ENCODE measurements around the gene KRT8.

DNA sequence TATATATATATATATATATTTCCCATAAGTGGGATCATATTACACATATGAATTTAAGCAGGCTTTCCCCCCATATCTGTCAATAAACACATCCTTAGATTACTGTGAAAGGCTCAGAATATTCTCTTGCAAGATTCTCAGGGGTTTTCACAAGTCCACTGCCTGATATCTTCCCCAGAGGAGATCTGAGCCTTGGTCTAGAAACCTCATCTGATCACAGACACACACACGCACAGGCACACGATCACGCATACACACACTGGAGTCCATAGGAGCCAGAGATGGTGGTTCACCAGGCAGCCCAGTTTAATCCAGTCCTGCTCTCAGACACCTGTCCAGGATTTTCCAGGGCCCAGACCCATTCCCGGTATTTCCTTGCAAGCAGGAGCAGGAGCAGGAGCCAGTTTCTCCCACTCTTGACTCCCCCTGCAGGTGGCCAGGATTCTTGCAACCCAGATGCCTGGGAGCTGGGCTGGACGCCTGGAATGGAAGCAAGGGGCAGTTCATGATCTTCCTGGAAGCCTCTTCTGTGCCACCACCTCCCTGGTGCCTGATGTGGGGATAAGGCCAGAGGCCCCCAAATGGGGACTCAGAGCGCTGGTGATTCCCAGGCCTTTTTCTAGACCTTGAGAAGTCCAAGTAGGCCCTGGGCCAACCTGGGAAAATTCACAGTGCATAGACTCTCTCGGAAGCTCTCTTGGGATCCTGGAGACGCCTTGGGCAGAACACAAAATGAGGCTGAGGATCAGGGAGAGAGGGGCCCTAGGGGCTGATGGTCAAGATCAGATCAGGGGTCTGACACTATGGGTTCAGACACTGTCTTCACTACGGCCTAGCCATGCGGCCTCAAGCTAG is 39.6 kb downstream of the KRT8 start:
- TF ChIP-seq, protein P1, sequence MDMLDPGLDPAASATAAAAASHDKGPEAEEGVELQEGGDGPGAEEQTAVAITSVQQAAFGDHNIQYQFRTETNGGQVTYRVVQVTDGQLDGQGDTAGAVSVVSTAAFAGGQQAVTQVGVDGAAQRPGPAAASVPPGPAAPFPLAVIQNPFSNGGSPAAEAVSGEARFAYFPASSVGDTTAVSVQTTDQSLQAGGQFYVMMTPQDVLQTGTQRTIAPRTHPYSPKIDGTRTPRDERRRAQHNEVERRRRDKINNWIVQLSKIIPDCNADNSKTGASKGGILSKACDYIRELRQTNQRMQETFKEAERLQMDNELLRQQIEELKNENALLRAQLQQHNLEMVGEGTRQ (IDR thresholded peaks at IDR 0.05; ENCODE audit: borderline replicate concordance, low read depth, low read length), result no peak
- TF ChIP-seq POLR2A (IDR thresholded peaks at IDR 0.05; ENCODE audit: low read depth, low read length), result no peak
- no peak for TF ChIP-seq POLR2AphosphoS5 (IDR thresholded peaks at IDR 0.05; ENCODE audit: low read length)
- TF ChIP-seq NRF1 (conservative IDR thresholded peaks at IDR 0.05; ENCODE audit: low read depth, low read length), result no peak
- peak; percentile 51 to 71 (median 62) for TF ChIP-seq CTCF (IDR thresholded peaks at IDR 0.05 in 2 of 3, conservative IDR thresholded peaks at IDR 0.05 in 1 of 3; ENCODE audit: control insufficient read depth in 2 of 3, extremely low read depth in 1 of 3, insufficient read depth in 1 of 3, low read depth in 3 of 3, low read length in 3 of 3)
- no peak for TF ChIP-seq RELA (IDR thresholded peaks at IDR 0.05; ENCODE audit: borderline replicate concordance, partially characterized antibody)
- no peak for TF ChIP-seq ZNF24 (IDR thresholded peaks at IDR 0.05)
- TF ChIP-seq, protein P2, sequence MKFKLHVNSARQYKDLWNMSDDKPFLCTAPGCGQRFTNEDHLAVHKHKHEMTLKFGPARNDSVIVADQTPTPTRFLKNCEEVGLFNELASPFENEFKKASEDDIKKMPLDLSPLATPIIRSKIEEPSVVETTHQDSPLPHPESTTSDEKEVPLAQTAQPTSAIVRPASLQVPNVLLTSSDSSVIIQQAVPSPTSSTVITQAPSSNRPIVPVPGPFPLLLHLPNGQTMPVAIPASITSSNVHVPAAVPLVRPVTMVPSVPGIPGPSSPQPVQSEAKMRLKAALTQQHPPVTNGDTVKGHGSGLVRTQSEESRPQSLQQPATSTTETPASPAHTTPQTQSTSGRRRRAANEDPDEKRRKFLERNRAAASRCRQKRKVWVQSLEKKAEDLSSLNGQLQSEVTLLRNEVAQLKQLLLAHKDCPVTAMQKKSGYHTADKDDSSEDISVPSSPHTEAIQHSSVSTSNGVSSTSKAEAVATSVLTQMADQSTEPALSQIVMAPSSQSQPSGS (IDR thresholded peaks at IDR 0.05; ENCODE audit: low read length), result no peak
- TF ChIP-seq, protein P3, sequence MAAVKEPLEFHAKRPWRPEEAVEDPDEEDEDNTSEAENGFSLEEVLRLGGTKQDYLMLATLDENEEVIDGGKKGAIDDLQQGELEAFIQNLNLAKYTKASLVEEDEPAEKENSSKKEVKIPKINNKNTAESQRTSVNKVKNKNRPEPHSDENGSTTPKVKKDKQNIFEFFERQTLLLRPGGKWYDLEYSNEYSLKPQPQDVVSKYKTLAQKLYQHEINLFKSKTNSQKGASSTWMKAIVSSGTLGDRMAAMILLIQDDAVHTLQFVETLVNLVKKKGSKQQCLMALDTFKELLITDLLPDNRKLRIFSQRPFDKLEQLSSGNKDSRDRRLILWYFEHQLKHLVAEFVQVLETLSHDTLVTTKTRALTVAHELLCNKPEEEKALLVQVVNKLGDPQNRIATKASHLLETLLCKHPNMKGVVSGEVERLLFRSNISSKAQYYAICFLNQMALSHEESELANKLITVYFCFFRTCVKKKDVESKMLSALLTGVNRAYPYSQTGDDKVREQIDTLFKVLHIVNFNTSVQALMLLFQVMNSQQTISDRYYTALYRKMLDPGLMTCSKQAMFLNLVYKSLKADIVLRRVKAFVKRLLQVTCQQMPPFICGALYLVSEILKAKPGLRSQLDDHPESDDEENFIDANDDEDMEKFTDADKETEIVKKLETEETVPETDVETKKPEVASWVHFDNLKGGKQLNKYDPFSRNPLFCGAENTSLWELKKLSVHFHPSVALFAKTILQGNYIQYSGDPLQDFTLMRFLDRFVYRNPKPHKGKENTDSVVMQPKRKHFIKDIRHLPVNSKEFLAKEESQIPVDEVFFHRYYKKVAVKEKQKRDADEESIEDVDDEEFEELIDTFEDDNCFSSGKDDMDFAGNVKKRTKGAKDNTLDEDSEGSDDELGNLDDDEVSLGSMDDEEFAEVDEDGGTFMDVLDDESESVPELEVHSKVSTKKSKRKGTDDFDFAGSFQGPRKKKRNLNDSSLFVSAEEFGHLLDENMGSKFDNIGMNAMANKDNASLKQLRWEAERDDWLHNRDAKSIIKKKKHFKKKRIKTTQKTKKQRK (IDR thresholded peaks at IDR 0.05; ENCODE audit: low read depth, low read length), result no peak
- TF ChIP-seq, protein P4, sequence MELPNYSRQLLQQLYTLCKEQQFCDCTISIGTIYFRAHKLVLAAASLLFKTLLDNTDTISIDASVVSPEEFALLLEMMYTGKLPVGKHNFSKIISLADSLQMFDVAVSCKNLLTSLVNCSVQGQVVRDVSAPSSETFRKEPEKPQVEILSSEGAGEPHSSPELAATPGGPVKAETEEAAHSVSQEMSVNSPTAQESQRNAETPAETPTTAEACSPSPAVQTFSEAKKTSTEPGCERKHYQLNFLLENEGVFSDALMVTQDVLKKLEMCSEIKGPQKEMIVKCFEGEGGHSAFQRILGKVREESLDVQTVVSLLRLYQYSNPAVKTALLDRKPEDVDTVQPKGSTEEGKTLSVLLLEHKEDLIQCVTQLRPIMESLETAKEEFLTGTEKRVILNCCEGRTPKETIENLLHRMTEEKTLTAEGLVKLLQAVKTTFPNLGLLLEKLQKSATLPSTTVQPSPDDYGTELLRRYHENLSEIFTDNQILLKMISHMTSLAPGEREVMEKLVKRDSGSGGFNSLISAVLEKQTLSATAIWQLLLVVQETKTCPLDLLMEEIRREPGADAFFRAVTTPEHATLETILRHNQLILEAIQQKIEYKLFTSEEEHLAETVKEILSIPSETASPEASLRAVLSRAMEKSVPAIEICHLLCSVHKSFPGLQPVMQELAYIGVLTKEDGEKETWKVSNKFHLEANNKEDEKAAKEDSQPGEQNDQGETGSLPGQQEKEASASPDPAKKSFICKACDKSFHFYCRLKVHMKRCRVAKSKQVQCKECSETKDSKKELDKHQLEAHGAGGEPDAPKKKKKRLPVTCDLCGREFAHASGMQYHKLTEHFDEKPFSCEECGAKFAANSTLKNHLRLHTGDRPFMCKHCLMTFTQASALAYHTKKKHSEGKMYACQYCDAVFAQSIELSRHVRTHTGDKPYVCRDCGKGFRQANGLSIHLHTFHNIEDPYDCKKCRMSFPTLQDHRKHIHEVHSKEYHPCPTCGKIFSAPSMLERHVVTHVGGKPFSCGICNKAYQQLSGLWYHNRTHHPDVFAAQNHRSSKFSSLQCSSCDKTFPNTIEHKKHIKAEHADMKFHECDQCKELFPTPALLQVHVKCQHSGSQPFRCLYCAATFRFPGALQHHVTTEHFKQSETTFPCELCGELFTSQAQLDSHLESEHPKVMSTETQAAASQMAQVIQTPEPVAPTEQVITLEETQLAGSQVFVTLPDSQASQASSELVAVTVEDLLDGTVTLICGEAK (IDR thresholded peaks at IDR 0.05; ENCODE audit: borderline replicate concordance), result no peak
- TF ChIP-seq BHLHE40 (IDR thresholded peaks at IDR 0.05; ENCODE audit: borderline replicate concordance in 1 of 2, low read depth in 2 of 2, low read length in 1 of 2), result no peak
- no peak for TF ChIP-seq CREM (IDR thresholded peaks at IDR 0.05; ENCODE audit: low read depth)
- TF ChIP-seq, protein P5, sequence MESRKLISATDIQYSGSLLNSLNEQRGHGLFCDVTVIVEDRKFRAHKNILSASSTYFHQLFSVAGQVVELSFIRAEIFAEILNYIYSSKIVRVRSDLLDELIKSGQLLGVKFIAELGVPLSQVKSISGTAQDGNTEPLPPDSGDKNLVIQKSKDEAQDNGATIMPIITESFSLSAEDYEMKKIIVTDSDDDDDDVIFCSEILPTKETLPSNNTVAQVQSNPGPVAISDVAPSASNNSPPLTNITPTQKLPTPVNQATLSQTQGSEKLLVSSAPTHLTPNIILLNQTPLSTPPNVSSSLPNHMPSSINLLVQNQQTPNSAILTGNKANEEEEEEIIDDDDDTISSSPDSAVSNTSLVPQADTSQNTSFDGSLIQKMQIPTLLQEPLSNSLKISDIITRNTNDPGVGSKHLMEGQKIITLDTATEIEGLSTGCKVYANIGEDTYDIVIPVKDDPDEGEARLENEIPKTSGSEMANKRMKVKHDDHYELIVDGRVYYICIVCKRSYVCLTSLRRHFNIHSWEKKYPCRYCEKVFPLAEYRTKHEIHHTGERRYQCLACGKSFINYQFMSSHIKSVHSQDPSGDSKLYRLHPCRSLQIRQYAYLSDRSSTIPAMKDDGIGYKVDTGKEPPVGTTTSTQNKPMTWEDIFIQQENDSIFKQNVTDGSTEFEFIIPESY (IDR thresholded peaks at IDR 0.05), result no peak
- TF ChIP-seq PBX3 (IDR thresholded peaks at IDR 0.05; ENCODE audit: insufficient replicate concordance, low read depth, low read length), result no peak

All from GM12878 (cell line).